IMR-90 (cell line): ENCODE results near the gene GALNT9. TPM values are rescaled to one million over a fixed set of nuclear protein-coding genes. Genes with fewer than 3 reads are reported as not detected.
"Not testable (repeated sequence)": the region's sequence is repeated elsewhere in the genome, so short reads cannot be mapped to it uniquely, and the experiment has no call there.

Source experiments
- ATAC-seq: fragments of 200-7000 bp; cut with Tn5 transposase; 2 replicates; pipeline ENCODE4 v1.9.1; 2020; ENCODE audit warnings: low read depth, mild to moderate bottlenecking, moderate library complexity
- BruUV-seq: library from RNA; stranded (reverse); fragments of 400-500 nt; replicated peaks from 2 replicates; lab custom pipeline; 2021; lab: Mats Ljungman, UMichigan
- CTCF ChIA-PET: fragments of 300-600 bp; formaldehyde crosslinking; extraction: SDS; loops from one replicate; lab custom pipeline; 2021; ENCODE audit warnings: antibody characterized with exemption; lab: Yijun Ruan, JAX
- POLR2A ChIA-PET: fragments of 300-600 bp; sonication (Branson Sonifier 250); formaldehyde crosslinking; loops from one replicate; lab custom pipeline; 2022; ENCODE audit warnings: antibody characterized with exemption; ENCODE audit not compliant: unreplicated experiment; lab: Charles Lee
- DNase-seq: peaks from one replicate; pipeline ENCODE4 v3.0.0; 2013
- H2AFZ ChIP-seq: replicated peaks from 2 replicates; pipeline ENCODE3; 2013; ENCODE audit warnings: low read length, mild to moderate bottlenecking; ENCODE audit not compliant: poor library complexity
- H2AK5ac ChIP-seq: 2 replicates; pipeline ENCODE4 v1.6.1; 2013; ENCODE audit warnings: low read depth, low read length, inconsistent platforms
- H2AK9ac ChIP-seq: replicated peaks from 2 replicates; pipeline ENCODE3; 2013; ENCODE audit warnings: mild to moderate bottlenecking, low read depth, low read length, moderate library complexity; ENCODE audit not compliant: poor library complexity
- H2BK120ac ChIP-seq: 2 replicates; pipeline ENCODE4 v1.6.1; 2013; ENCODE audit warnings: low read depth, low read length, inconsistent platforms
- H2BK15ac ChIP-seq: 3 replicates; pipeline ENCODE4 v1.6.1; 2013; ENCODE audit warnings: low read depth, low read length, inconsistent platforms
- H2BK20ac ChIP-seq: 2 replicates; pipeline ENCODE4 v1.6.1; 2013; ENCODE audit warnings: low read depth, mild to moderate bottlenecking, inconsistent platforms, low read length, moderate library complexity
- H2BK5ac ChIP-seq: 2 replicates; pipeline ENCODE4 v1.6.1; 2013; ENCODE audit warnings: mild to moderate bottlenecking, low read depth, low read length, inconsistent platforms; ENCODE audit not compliant: poor library complexity, severe bottlenecking
- H3K14ac ChIP-seq: replicated peaks from 2 replicates; pipeline ENCODE4 v1.6.1; 2013; ENCODE audit warnings: low read depth, low read length, inconsistent platforms
- H3K18ac ChIP-seq: 2 replicates; pipeline ENCODE4 v1.6.1; 2013; ENCODE audit warnings: low read depth, low read length, control low read depth
- H3K23ac ChIP-seq: 2 replicates; pipeline ENCODE4 v1.6.1; 2013; ENCODE audit warnings: low read depth, low read length, inconsistent platforms
- H3K27ac ChIP-seq: 2 replicates; pipeline ENCODE4 v1.5.1; 2013; ENCODE audit warnings: mild to moderate bottlenecking, control low read depth, low read length; ENCODE audit not compliant: insufficient read depth
- H3K27me3 ChIP-seq: 2 replicates; pipeline ENCODE4 v1.6.1; 2013; ENCODE audit warnings: low read length; ENCODE audit not compliant: control insufficient read depth, insufficient read depth
- H3K36me3 ChIP-seq: 2 replicates; pipeline ENCODE4 v1.6.1; 2013; ENCODE audit warnings: low read length, mixed read lengths; ENCODE audit not compliant: control insufficient read depth, insufficient read depth
- H3K4ac ChIP-seq: 2 replicates; pipeline ENCODE4 v1.6.1; 2013; ENCODE audit warnings: low read depth, low read length, inconsistent platforms
- H3K4me1 ChIP-seq: 2 replicates; pipeline ENCODE4 v1.6.1; 2013; ENCODE audit warnings: low read length, mixed read lengths; ENCODE audit not compliant: control insufficient read depth, insufficient read depth
- H3K4me2 ChIP-seq: 2 replicates; pipeline ENCODE4 v1.6.1; 2013; ENCODE audit warnings: low read depth, mild to moderate bottlenecking, control low read depth, low read length, moderate library complexity
- H3K4me3 ChIP-seq: 2 replicates; pipeline ENCODE4 v1.5.1; 2013; ENCODE audit warnings: low read depth, mild to moderate bottlenecking, control low read depth, low read length, moderate library complexity; ENCODE audit not compliant: insufficient read depth
- H3K56ac ChIP-seq: 2 replicates; pipeline ENCODE4 v1.6.1; 2013; ENCODE audit warnings: low read length, inconsistent platforms; ENCODE audit not compliant: insufficient read depth; ENCODE audit errors: extremely low read depth
- H3K79me1 ChIP-seq, 2 experiments: 2 replicates each; pipeline ENCODE4 v1.6.1; 2013; ENCODE audit warnings: low read length in 2 of 2, inconsistent platforms in 1 of 2, low read depth in 1 of 2
- H3K9ac ChIP-seq: 2 replicates; pipeline ENCODE4 v1.6.1; 2013; ENCODE audit warnings: low read depth, low read length, control low read depth
- H3K9me1 ChIP-seq: 2 replicates; pipeline ENCODE4 v1.6.1; 2013; ENCODE audit warnings: low read length, inconsistent platforms; ENCODE audit not compliant: insufficient read depth
- H3K9me3 ChIP-seq: 2 replicates; pipeline ENCODE4 v1.6.1; 2013; ENCODE audit warnings: low read length; ENCODE audit not compliant: control insufficient read depth, insufficient read depth
- H4K20me1 ChIP-seq: 2 replicates; pipeline ENCODE4 v1.6.1; 2013; ENCODE audit warnings: low read length, inconsistent platforms; ENCODE audit not compliant: insufficient read depth
- H4K5ac ChIP-seq: 2 replicates; pipeline ENCODE4 v1.6.1; 2013; ENCODE audit warnings: mild to moderate bottlenecking, low read depth, low read length, control low read depth
- H4K8ac ChIP-seq, 2 experiments: 2 replicates each; pipeline ENCODE4 v1.6.1; 2013; ENCODE audit warnings: low read depth in 2 of 2, low read length in 2 of 2, control low read depth in 1 of 2, inconsistent platforms in 1 of 2
- H4K91ac ChIP-seq: 2 replicates; pipeline ENCODE4 v1.6.1; 2013; ENCODE audit warnings: low read depth, low read length, inconsistent platforms; ENCODE audit not compliant: insufficient read depth
- MAZ ChIP-seq: IDR thresholded peaks from 2 replicates; pipeline ENCODE4 v1.6.1; 2012; ENCODE audit warnings: low read depth, mild to moderate bottlenecking, low read length, improper control_type of control experiment, moderate library complexity, borderline replicate concordance
- RAD21 ChIP-seq: IDR thresholded peaks from 2 replicates; pipeline ENCODE4 v1.6.1; 2012; ENCODE audit warnings: low read length, improper control_type of control experiment
- RFX5 ChIP-seq: IDR thresholded peaks from 2 replicates; pipeline ENCODE4 v1.8.0; 2012; ENCODE audit warnings: low read depth, mild to moderate bottlenecking, low read length, moderate library complexity
- SMC3 ChIP-seq: fragments of 150-350 bp; IDR thresholded peaks from 2 replicates; pipeline ENCODE4 v1.6.1; 2016; ENCODE audit warnings: low read depth, mild to moderate bottlenecking, antibody characterized with exemption, low read length, moderate library complexity
- USF2 ChIP-seq: fragments of 150-350 bp; IDR thresholded peaks from 2 replicates; pipeline ENCODE4 v1.6.1; 2017; ENCODE audit warnings: mild to moderate bottlenecking, antibody characterized with exemption, low read length, low read depth
- WGBS, 2 experiments: methylation state at CpG; one replicate each; pipeline versions ENCODE4 v1.1.5 to v1.1.7; 2013; ENCODE audit warnings: missing lambda C conversion rate in 2 of 2; ENCODE audit not compliant: insufficient read length in 1 of 2; ENCODE audit errors: extremely low coverage in 2 of 2; 5-methylcytosine and 5-hydroxymethylcytosine counted together
- dilution Hi-C: fragments of 300-500 bp; cut with HindIII; formaldehyde crosslinking; loops from one replicate; pipeline ENCODE4 v1.14.3; 2018; ENCODE audit warnings: low sequenced_read_pairs; ENCODE audit not compliant: unreplicated experiment
- in situ Hi-C: fragments of 300-500 bp; cut with MboI; formaldehyde crosslinking; loops from 3 replicates; pipeline ENCODE4 v1.14.3; 2019; ENCODE audit warnings: low sequenced_read_pairs, inconsistent platforms, mixed read lengths
- intact Hi-C: fragments of 100-400 bp; cut with micrococcal nuclease; formaldehyde crosslinking; loops from 2 replicates; pipeline ENCODE4 v1.10.0; 2022
- polyA plus RNA-seq, 3 experiments: library from polyadenylated mRNA; depleted of rRNA; stranded (reverse); fragments of >200 nt; gene quantifications; 2 replicates each; pipeline ENCODE4 v1.2.3, GENCODE V29; 2012; ENCODE audit warnings: low replicate concordance in 1 of 3
- total RNA-seq: library from RNA; depleted of rRNA; stranded (reverse); fragments of >200 nt; gene quantifications from 2 replicates; pipeline ENCODE4 v1.2.3, GENCODE V29; 2012

The GALNT9 gene
- total and polyA plus RNA-seq, 2 of the 4 experiments (the other 2 are of a cell fraction), result under 0.01 to 0.12 TPM

GRCh38 chr12:132150780-132151144, 178.6 kb downstream of the GALNT9 start:
- Histone ChIP-seq H3K79me1 (peaks cover 6 to 11% of the 10 kb centered on the region in 2 experiments; a peak in 2 of 4 replicates), H2AFZ (no peak overlapping the region), H3K27me3 (no peaks in the 10 kb centered on the region), H3K4me2 (no peak overlapping the region), H4K8ac (no peak overlapping the region), H2BK15ac (no peak overlapping the region), H3K4me1 (no peaks in the 10 kb centered on the region), H3K9me3 (no peaks in the 10 kb centered on the region), H2BK20ac (no peak overlapping the region), H3K18ac (no peak overlapping the region), H3K4me3 (no peak overlapping the region), H3K23ac (no peak overlapping the region), H2AK9ac (no peak overlapping the region), H3K9ac (no peak overlapping the region), H3K14ac (no peak overlapping the region), H2AK5ac (no peak overlapping the region), H3K36me3 (peaks cover 17% of the 10 kb centered on the region), H4K20me1 (peaks cover 13% of the 10 kb centered on the region), H3K27ac (no peak overlapping the region), H4K91ac (no peak overlapping the region), H3K9me1 (no peaks in the 10 kb centered on the region), H3K4ac (no peak overlapping the region), H3K56ac (no peak overlapping the region), H2BK5ac (no peak overlapping the region), H2BK120ac (no peak overlapping the region), H4K5ac (no peak overlapping the region)
- dilution Hi-C loops, result no loop called here
- intact Hi-C loops, result loop anchor here (5.0 kb wide), 1 partner anchor 467 kb away; the partner anchor contains the start of gene P2RX2
- no peak for ATAC-seq
- no peak for DNase-seq
- 100% methylated on average over 2 of the region's 6 CpGs; no CpG with 5 or more reads in 1 of the 2 experiments for WGBS, 2 experiments
- BruUV-seq, result no TSS peak
- CTCF ChIA-PET, result no interaction called here
- in situ Hi-C loops, result loop anchor here (5.0 kb wide), 1 partner anchor 267 kb away; no protein-coding TSS in a partner anchor
- TF ChIP-seq USF2, result no peak
- TF ChIP-seq SMC3, result no peak
- TF ChIP-seq RAD21, result no peak
- TF ChIP-seq MAZ, result no peak
- TF ChIP-seq RFX5, result no peak
- POLR2A ChIA-PET, result no interaction called here

- H2BK120ac ChIP-seq, H3K4ac ChIP-seq, H3K4me1 ChIP-seq, H3K4me2 ChIP-seq, H3K56ac ChIP-seq, POLR2A ChIA-PET, intact Hi-C loops, H3K9ac ChIP-seq, H4K8ac ChIP-seq, in situ Hi-C loops, H4K5ac ChIP-seq, H2AK5ac ChIP-seq, dilution Hi-C loops, H3K27me3 ChIP-seq, H2AK9ac ChIP-seq, H2AFZ ChIP-seq, H3K9me3 ChIP-seq, CTCF ChIA-PET, H4K91ac ChIP-seq, H3K4me3 ChIP-seq, H3K9me1 ChIP-seq, H3K18ac ChIP-seq, BruUV-seq, H2BK20ac ChIP-seq, DNase-seq, H2BK15ac ChIP-seq, H3K23ac ChIP-seq, H2BK5ac ChIP-seq, H3K14ac ChIP-seq, H3K27ac ChIP-seq, ATAC-seq: not testable (repeated sequence)
- Histone ChIP-seq H3K79me1 (peaks cover 9 to 23% of the 10 kb centered on the region in 2 experiments; a peak in 3 of 4 replicates), H4K20me1 (peaks cover 13% of the 10 kb centered on the region), H3K36me3 (peaks cover 19% of the 10 kb centered on the region)
- WGBS, 2 experiments, result no CpG with 5 or more reads among the region's 32 CpGs
Measured at GRCh38 chr12:132149526-132149925, 179.9 kb downstream of the GALNT9 start.
